Progenitor cell of endocrine pancreas (in vitro differentiated cells): ENCODE results near the gene LRRC74A. TPM values are rescaled to one million over a fixed set of nuclear protein-coding genes. Genes with fewer than 3 reads are reported as not detected.

Source experiments
- DNase-seq: peaks from one replicate; pipeline ENCODE4 v3.0.0; 2021; ENCODE audit warnings: low spot score; ENCODE audit not compliant: unreplicated experiment
- H3K27ac Mint-ChIP-seq: 2 replicates; pipeline ENCODE4 v1.8.0; 2021; ENCODE audit warnings: mild to moderate bottlenecking, moderate library complexity, mixed read lengths
- H3K27me3 Mint-ChIP-seq: 2 replicates; pipeline ENCODE4 v1.8.0; 2021; ENCODE audit warnings: mixed read lengths
- H3K36me3 Mint-ChIP-seq: 2 replicates; pipeline ENCODE4 v1.8.0; 2022; ENCODE audit warnings: mixed read lengths; ENCODE audit not compliant: insufficient read depth
- H3K4me1 Mint-ChIP-seq: 2 replicates; pipeline ENCODE4 v1.8.0; 2021; ENCODE audit warnings: low read depth, mixed read lengths
- H3K4me3 Mint-ChIP-seq: 2 replicates; pipeline ENCODE4 v1.8.0; 2021; ENCODE audit warnings: low read depth, mild to moderate bottlenecking, moderate library complexity, mixed read lengths
- H3K9me3 Mint-ChIP-seq: 2 replicates; pipeline ENCODE4 v1.8.0; 2021; ENCODE audit warnings: low read depth, mixed read lengths
- total RNA-seq: library from RNA; stranded (reverse); gene quantifications from 2 replicates; pipeline ENCODE4 v1.2.1, GENCODE V29; 2021
- TF ChIP-seq, protein P1 (sequence below): fragments of 200-600 bp; sonication (generic); IDR thresholded peaks from one replicate; pipeline ENCODE4 v1.5.0; 2021; ENCODE audit warnings: antibody characterized with exemption, mild to moderate bottlenecking; ENCODE audit not compliant: unreplicated experiment

The LRRC74A gene
- total RNA-seq, 1 donor from 2014 or later: not detected

DNA sequence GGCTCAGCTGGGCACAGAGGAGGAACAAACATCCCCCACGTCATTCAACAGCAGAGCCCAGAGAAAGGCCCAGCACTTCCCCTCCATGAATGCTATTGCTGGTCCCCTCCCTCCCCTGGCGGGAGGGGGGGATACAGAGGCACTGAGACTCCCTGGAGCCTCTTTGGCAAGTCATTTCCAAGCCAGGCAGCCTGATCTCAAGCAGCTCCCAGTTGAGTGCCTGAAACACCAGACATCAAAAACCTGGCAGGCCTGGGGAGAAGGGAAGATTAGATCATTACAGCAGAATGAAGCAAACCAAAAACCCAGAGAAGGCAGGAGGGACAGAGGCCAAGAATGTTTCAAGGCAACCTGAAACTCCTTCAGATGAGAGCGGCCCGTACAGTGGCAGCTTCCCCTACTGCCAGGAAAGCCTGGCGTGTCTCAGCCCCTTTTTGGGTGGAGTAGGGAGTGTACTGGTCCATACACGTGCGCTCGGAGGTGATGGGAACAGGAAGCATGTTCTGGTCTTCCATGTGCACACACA is 92.1 kb downstream of the LRRC74A start:
- TF ChIP-seq, protein P1, sequence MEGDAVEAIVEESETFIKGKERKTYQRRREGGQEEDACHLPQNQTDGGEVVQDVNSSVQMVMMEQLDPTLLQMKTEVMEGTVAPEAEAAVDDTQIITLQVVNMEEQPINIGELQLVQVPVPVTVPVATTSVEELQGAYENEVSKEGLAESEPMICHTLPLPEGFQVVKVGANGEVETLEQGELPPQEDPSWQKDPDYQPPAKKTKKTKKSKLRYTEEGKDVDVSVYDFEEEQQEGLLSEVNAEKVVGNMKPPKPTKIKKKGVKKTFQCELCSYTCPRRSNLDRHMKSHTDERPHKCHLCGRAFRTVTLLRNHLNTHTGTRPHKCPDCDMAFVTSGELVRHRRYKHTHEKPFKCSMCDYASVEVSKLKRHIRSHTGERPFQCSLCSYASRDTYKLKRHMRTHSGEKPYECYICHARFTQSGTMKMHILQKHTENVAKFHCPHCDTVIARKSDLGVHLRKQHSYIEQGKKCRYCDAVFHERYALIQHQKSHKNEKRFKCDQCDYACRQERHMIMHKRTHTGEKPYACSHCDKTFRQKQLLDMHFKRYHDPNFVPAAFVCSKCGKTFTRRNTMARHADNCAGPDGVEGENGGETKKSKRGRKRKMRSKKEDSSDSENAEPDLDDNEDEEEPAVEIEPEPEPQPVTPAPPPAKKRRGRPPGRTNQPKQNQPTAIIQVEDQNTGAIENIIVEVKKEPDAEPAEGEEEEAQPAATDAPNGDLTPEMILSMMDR: no peak
- no peak overlapping the region for H3K4me3 Mint-ChIP-seq
- no peaks in the 10 kb centered on the region for H3K27me3 Mint-ChIP-seq
- H3K4me1 Mint-ChIP-seq: peaks cover 58% of the 10 kb centered on the region
- no peaks in the 10 kb centered on the region for H3K36me3 Mint-ChIP-seq
- no peak for DNase-seq
- H3K27ac Mint-ChIP-seq: peak overlapping the region; percentile 89
- H3K9me3 Mint-ChIP-seq: no peaks in the 10 kb centered on the region

DNA sequence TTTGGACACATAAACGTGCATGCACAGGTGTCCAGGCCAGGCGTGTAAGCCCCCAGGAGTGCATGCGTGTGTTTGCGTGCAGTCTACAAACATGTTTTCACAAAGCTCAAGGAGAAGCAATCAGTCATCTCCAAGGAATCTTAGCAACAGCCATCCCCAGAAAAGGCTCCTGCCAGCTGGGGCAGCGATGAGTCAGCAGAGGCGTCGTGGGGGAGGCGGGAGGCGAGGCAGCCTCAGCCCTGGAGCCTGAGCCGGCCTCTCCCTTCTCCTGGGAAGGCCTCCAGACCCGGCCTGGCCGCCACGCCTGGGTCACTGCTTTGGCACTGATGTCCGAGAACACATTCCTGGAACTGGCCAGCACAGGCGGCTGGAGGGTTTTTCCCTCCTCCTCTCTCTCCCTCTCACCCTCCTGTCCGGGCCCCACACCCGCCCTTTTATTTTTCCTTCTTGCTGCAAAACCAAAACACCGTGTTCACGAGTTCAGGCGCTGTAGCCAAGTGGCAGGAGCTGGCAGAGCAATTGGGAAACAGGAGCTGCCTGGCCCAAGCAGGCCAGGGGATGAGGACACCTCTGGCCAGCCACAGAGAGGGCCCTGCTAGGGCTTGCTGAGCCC is 92.7 kb downstream of the LRRC74A start:
- H3K27me3 Mint-ChIP-seq: no peaks in the 10 kb centered on the region

More for the DNA sequence above, 92.7 kb downstream of the LRRC74A start:
- TF ChIP-seq, protein P1: peak; percentile 7
- Mint-ChIP-seq H3K27ac (peak overlapping the region; percentile 90), H3K9me3 (no peaks in the 10 kb centered on the region), H3K4me3 (no peak overlapping the region), H3K4me1 (peaks cover 55% of the 10 kb centered on the region), H3K36me3 (no peaks in the 10 kb centered on the region)
- no peak for DNase-seq

Other genes starting within 250 kb of the LRRC74A start
- gene VASH1, start 64.9 kb upstream of the LRRC74A start, total RNA-seq: 37.1 and 43.2 TPM in 2 replicates
- 121 and 129 TPM in 2 replicates for gene ANGEL1, start 13.5 kb upstream of the LRRC74A start, total RNA-seq
- 51.1 and 56.2 TPM in 2 replicates for gene IRF2BPL, start 202.3 kb downstream of the LRRC74A start, total RNA-seq